Lower leg skin (tissue), 3 donors: Measurements from ENCODE around the gene PDGFC.

Source experiments
- CTCF ChIP-seq, 3 donors: fragments of 450-650 bp; IDR thresholded peaks; one replicate each; pipeline ENCODE4 v1.5.1; 2016; ENCODE audit warnings: antibody characterized with exemption in 3 of 3, mild to moderate bottlenecking in 3 of 3, moderate library complexity in 2 of 3
- POLR2A ChIP-seq, 2 donors: fragments of 450-650 bp; IDR thresholded peaks; one replicate each; pipeline ENCODE4 v1.6.1; 2016 to 2017; ENCODE audit warnings: antibody characterized with exemption in 2 of 2, mild to moderate bottlenecking in 1 of 2, moderate library complexity in 1 of 2

- TF ChIP-seq POLR2A (IDR thresholded peaks at IDR 0.05) = no peak
- no peak for TF ChIP-seq CTCF (IDR thresholded peaks at IDR 0.05)
These were observed 195.8 kb downstream of the PDGFC start for GRCh38 chr4:156775813-156776212.
